Hepatocyte (in vitro differentiated cells): ENCODE data around the gene MED20.

Source experiments
- EZH2 ChIP-seq: fragments of 200-600 bp; sonication (generic); IDR thresholded peaks from 2 replicates; pipeline ENCODE4 v1.6.1; 2016; ENCODE audit warnings: antibody characterized with exemption, mild to moderate bottlenecking, borderline replicate concordance
- EZH2phosphoT487 ChIP-seq: fragments of 200-600 bp; sonication (generic); IDR thresholded peaks from one replicate; pipeline ENCODE4 v1.6.1; 2018; ENCODE audit warnings: antibody characterized with exemption, mild to moderate bottlenecking, low read depth, moderate library complexity; ENCODE audit not compliant: unreplicated experiment, severe bottlenecking
- TF ChIP-seq, protein P1 (sequence below): fragments of 200-600 bp; sonication (generic); IDR thresholded peaks from 2 replicates; pipeline ENCODE4 v1.5.1; 2016; ENCODE audit warnings: antibody characterized with exemption, mild to moderate bottlenecking; ENCODE audit not compliant: poor library complexity

- TF ChIP-seq, protein P1, sequence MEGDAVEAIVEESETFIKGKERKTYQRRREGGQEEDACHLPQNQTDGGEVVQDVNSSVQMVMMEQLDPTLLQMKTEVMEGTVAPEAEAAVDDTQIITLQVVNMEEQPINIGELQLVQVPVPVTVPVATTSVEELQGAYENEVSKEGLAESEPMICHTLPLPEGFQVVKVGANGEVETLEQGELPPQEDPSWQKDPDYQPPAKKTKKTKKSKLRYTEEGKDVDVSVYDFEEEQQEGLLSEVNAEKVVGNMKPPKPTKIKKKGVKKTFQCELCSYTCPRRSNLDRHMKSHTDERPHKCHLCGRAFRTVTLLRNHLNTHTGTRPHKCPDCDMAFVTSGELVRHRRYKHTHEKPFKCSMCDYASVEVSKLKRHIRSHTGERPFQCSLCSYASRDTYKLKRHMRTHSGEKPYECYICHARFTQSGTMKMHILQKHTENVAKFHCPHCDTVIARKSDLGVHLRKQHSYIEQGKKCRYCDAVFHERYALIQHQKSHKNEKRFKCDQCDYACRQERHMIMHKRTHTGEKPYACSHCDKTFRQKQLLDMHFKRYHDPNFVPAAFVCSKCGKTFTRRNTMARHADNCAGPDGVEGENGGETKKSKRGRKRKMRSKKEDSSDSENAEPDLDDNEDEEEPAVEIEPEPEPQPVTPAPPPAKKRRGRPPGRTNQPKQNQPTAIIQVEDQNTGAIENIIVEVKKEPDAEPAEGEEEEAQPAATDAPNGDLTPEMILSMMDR, result no peak
- TF ChIP-seq EZH2phosphoT487, result no peak
- no peak for TF ChIP-seq EZH2
Measured at GRCh38 chr6:41914343-41914742, 6.6 kb downstream of the MED20 start.
